Measurements from ENCODE around the gene TCN2. TPM values are rescaled to one million over a fixed set of nuclear protein-coding genes. Genes with fewer than 3 reads are reported as not detected.
A peak's percentile ranks its signal among the peaks of the same experiment; 100 is the strongest.
"Not testable (repeated sequence)": the region's sequence is repeated elsewhere in the genome, so short reads cannot be mapped to it uniquely, and the experiment has no call there.

TCN2 gene
- total RNA-seq, 4 donors from 2014 or later, result 38.2 to 56.1 (median 43.8) TPM

- TF ChIP-seq POLR2A (IDR thresholded peaks at IDR 0.05), result no peak
- TF ChIP-seq CTCF (IDR thresholded peaks at IDR 0.05), result no peak
- no peak for TF ChIP-seq EP300 (IDR thresholded peaks at IDR 0.05)
- Histone ChIP-seq H3K9me3 (no peaks in the 10 kb centered on the region), H3K27ac (no peak overlapping the region), H3K27me3 (no peaks in the 10 kb centered on the region), H3K36me3 (peaks cover 0 to 17% (median 0%) of the 10 kb centered on the region in 3 donors), H3K4me3 (no peak overlapping the region), H3K4me1 (peaks cover 0 to 4% (median 2%) of the 10 kb centered on the region in 4 donors)
- DNase-seq (ENCODE audit: low spot score in 2 of 2), result no peak
- 48 to 60% methylated on average over 4 of the region's 4 CpGs for WGBS, 2 donors
These were observed 21.5 kb downstream of the TCN2 start for GRCh38 chr22:30628491-30628890.

- not testable (repeated sequence) for H3K9me3 ChIP-seq; H3K36me3 ChIP-seq; DNase-seq (ENCODE audit: low spot score in 2 of 2); H3K4me3 ChIP-seq; H3K27ac ChIP-seq; H3K27me3 ChIP-seq
- peaks cover 0 to 28% (median 15%) of the 10 kb centered on the region in 4 donors for H3K4me1 ChIP-seq
- WGBS, 2 donors, result 79 to 93% methylated on average over 2 to 8 of the region's 31 CpGs
These were observed 24.5 kb downstream of the TCN2 start for GRCh38 chr22:30631469-30631868.

DNA sequence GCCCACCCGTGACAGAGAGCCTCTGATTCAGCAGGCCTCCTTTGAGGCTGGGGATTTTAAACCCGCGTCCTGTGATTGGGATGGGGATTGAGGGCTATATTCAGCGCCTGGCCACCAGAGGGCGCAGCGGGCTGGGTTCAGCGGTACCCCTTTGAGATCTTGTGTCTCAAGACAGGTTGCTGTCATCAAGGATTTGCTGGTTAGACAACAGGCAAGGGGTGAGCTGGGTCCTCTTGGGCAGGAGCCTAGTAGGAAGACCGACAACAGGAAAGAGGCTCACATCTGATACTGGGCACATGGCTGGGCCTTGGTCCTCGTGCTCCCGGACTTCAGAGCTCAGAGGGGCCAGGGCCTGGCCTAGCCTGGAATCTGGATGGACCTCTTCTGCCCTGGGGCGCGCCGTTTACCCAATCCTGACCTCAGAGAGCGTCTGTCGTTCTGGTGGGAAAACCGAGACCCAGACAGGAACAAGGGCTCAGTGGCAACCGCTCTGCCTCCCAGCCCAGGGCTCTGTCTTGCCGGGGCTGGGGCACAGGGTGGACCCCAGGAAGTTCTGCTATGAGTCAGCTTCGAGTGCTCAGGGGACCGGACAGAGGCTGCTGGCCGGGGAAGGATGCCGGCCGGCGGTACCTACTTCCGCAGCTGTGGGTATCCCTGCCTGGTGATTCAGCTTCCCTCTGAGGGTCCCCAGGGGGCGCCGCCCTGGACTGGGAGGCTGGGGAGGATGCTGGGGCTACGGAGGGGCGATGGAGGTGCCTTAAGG, 27.7 kb downstream of the TCN2 start:
- H3K27ac ChIP-seq, result peak overlapping the region; percentile 86 to 97 (median 92)
- no peak for TF ChIP-seq POLR2A (IDR thresholded peaks at IDR 0.05)
- peak in 1 of 2 donors; percentile 40 for TF ChIP-seq EP300 (IDR thresholded peaks at IDR 0.05)
- TF ChIP-seq CTCF (IDR thresholded peaks at IDR 0.05), result peak; percentile 95 to 97 (median 96)
- H3K9me3 ChIP-seq, result no peaks in the 10 kb centered on the region
- no peaks in the 10 kb centered on the region for H3K36me3 ChIP-seq
- peak; percentile 74 to 86 for DNase-seq (ENCODE audit: low spot score in 2 of 2)
- no peaks in the 10 kb centered on the region for H3K27me3 ChIP-seq
- peaks cover 0 to 40% (median 28%) of the 10 kb centered on the region in 4 donors for H3K4me1 ChIP-seq
- H3K4me3 ChIP-seq, result peak overlapping the region; percentile 52 to 90 (median 58)
- 3 to 7% methylated on average over 14 to 22 of the region's 29 CpGs for WGBS, 2 donors

- Histone ChIP-seq H3K4me1 (peaks cover 0 to 40% (median 28%) of the 10 kb centered on the region in 4 donors), H3K4me3 (peak within 1 kb of the TSS; percentile 52 to 90 (median 58)), H3K36me3 (no peaks in the 10 kb centered on the region), H3K27me3 (no peaks in the 10 kb centered on the region), H3K27ac (peak within 1 kb of the TSS; percentile 86 to 97 (median 92)), H3K9me3 (no peaks in the 10 kb centered on the region)
- 1% methylated on average over 52 to 67 of the region's 75 CpGs for WGBS, 2 donors
- DNase-seq (ENCODE audit: low spot score in 2 of 2), result peak; percentile 93 to 96
- TF ChIP-seq CTCF (IDR thresholded peaks at IDR 0.05), result peak in 1 of 5 experiments; percentile 43
- peak; percentile 32 to 68 for TF ChIP-seq POLR2A (IDR thresholded peaks at IDR 0.05)
- TF ChIP-seq EP300 (IDR thresholded peaks at IDR 0.05), result peak in 1 of 2 donors; percentile 49
These were observed 28.6 kb downstream of the TCN2 start, which contains the start of gene SLC35E4 for GRCh38 chr22:30635273-30636225. Gene SLC35E4, plus strand, starts transcription at chr22:30635781. Its CDS starts 670 bp downstream, at chr22:30636451.

DNA sequence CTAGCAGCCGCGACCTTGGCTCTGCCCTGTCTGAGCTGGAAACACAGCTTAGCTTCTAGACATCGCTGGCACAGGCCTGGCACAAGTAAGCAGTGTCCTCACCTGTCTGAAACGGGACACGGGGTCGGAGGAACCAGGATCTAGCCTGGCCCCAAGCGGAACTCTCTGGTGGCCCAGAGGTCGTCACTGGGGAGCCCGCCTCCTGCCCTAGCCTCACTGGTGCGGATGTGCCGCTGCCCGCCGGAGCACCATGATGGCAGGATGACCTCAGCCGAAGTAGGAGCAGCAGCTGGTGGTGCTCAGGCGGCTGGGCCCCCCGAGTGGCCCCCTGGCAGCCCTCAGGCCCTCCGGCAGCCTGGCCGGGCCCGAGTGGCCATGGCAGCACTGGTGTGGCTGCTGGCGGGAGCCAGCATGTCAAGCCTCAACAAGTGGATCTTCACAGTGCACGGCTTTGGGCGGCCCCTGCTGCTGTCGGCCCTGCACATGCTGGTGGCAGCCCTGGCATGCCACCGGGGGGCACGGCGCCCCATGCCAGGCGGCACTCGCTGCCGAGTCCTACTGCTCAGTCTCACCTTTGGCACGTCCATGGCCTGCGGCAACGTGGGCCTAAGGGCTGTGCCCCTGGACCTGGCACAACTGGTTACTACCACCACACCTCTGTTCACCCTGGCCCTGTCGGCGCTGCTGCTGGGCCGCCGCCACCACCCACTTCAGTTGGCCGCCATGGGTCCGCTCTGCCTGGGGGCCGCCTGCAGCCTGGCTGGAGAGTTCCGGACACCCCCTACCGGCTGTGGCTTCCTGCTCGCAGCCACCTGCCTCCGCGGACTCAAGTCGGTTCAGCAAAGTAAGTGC, 29.5 kb downstream of the TCN2 start:
- Histone ChIP-seq H3K27me3 (no peaks in the 10 kb centered on the region), H3K4me3 (peak overlapping the region; percentile 52 to 90 (median 58)), H3K4me1 (peaks cover 0 to 40% (median 28%) of the 10 kb centered on the region in 4 donors), H3K9me3 (no peaks in the 10 kb centered on the region), H3K27ac (peak overlapping the region; percentile 86 to 97 (median 92)), H3K36me3 (no peaks in the 10 kb centered on the region)
- no peak for DNase-seq (ENCODE audit: low spot score in 2 of 2)
- WGBS, 2 donors, result 48 to 58% methylated on average over 26 to 40 of the region's 45 CpGs
- TF ChIP-seq EP300 (IDR thresholded peaks at IDR 0.05) (no peak), CTCF (IDR thresholded peaks at IDR 0.05) (no peak), POLR2A (IDR thresholded peaks at IDR 0.05) (no peak)

All from tibial nerve (tissue), 4 donors.